SK-MEL-5 (cell line): ENCODE data around the gene UQCR11. TPM values are rescaled to one million over a fixed set of nuclear protein-coding genes. Genes with fewer than 3 reads are reported as not detected.

Experiments
- DNase-seq: peaks from one replicate; pipeline ENCODE4 v3.0.0-alpha.2; 2016; ENCODE audit warnings: low read depth, low spot score
- in situ Hi-C: cut with HindIII; loops from 2 replicates; pipeline ENCODE4 v1.10.0; 2016; ENCODE audit warnings: low sequenced_read_pairs, high pct_unique_total_duplicates, low pct_unique_long_range_greater_than_20kb
- polyA plus RNA-seq, 2 experiments: library from polyadenylated mRNA; depleted of rRNA; stranded (reverse); fragments of >200 nt; gene quantifications; 2 replicates each; pipeline ENCODE4 v1.2.3, GENCODE V29; 2015
- total RNA-seq: library from RNA; depleted of rRNA; stranded (reverse); fragments of >200 nt; shearing (Covaris generic); gene quantifications from 2 replicates; pipeline ENCODE4 v1.2.3, GENCODE V29; 2014; rRNA removed

UQCR11 gene
- 150 and 162 TPM in 2 replicates for total RNA-seq
- 114 and 197 TPM in 2 replicates for polyA plus RNA-seq (2015; cell fraction: cytosol; rRNA removed)
- 25.7 and 30.1 TPM in 2 replicates for polyA plus RNA-seq (2015; cell fraction: nucleus; rRNA removed)

GRCh38 chr19:1605236-1606137 lies at the start of gene UQCR11:
UQCR11 (minus strand) TSS chr19:1605462; CDS start chr19:1605409, 53 bp downstream.
- in situ Hi-C loops: no loop called here
- peak; percentile 91 for DNase-seq

DNA sequence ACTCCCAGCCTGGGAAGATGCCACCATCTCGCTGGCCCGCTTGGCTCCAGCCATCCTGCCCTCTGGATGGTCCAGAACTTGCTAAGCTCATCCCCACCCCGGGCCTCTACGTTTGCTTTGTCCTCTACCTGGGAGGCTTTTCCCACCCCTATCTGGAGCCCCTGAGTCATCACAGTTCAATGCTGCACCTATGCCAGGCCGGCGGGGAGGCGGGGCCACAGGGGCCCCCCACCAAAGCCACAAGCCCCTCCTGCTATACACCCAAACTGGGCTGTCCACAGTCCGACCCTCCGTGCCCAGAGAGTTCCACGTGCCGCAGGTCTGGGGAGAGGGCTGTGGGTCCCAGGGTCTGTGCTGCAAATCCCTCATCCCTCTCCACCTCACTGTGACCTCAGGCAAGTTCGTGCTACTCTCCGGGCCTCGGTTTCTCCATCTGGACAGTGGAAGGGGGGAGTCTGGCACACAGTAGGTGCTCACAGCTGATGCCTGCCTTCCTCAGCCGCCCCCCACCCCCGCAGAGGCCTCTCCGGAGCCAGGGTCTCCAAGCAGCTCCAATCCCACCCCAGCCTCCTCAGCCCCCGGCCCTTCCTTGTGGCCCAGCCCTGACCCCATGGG lies 49.0 kb upstream of the UQCR11 start:
- no peak for DNase-seq
- in situ Hi-C loops: no loop called here

DNA sequence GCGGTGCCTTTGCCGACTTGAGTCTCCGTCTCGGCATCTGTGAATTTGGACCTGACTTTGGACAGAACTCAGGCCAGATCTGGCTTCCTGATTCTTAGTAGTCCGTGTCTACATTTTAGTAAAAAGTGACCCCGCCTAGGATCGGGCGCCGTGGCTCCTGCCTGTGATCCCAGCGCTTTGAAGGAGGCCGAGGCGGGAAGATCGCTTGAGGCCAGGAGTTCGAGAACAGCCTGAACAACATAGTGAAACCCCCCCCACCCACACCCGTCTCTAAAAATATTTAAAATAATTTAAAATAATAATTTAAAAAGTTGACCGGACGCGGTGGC lies 48.0 kb upstream of the UQCR11 start:
- in situ Hi-C loops: no loop called here
- DNase-seq: no peak

DNA sequence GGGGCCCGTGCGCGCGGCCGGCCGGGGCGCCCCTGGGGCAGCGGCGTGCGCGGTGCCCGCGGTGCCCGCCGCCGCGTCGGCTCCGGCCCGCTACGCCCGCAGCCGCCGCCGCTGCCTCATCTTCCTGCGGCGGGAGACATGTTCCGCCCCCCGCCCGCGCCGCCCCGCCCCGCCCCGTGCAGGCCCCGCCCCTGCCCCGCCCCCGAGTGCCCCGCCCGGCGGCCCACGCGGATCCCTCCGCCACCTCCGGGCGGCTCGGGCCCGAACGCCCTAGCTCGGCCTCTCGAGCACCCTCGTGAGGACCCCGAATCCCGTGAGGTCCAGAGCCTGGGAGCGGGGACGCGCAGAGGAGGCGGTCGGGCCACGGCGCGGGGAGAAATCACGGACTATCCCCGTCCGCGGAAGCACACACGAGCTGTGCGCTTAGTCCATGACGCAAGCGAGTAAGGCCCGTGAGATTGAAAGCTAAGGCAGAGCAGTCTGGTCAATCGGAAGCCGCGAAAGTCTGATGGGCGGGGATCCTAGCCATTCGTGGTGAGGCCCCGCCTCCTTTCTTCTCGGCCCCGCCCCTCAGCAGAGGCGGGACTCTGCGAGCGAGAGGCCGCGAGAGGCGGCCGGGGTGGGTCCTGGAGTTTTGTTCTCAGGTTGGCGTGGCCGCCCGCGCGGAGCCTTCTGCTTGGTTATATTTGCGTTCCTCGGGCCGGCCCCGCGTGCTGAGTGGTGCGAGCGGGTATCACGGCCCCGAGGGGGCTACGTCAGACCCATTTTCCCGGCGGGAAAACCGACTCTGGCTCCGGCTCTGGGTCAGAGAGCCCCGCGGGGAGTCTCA lies 47.4 kb upstream of the UQCR11 start, which contains the start of gene TCF3:
TSS of gene TCF3 (minus strand) at position 145 of the 829 bp plus-strand sequence. CDS start 2,367 bp downstream, outside the sequence.
- in situ Hi-C loops: no loop called here
- DNase-seq: peak; percentile 96

DNA sequence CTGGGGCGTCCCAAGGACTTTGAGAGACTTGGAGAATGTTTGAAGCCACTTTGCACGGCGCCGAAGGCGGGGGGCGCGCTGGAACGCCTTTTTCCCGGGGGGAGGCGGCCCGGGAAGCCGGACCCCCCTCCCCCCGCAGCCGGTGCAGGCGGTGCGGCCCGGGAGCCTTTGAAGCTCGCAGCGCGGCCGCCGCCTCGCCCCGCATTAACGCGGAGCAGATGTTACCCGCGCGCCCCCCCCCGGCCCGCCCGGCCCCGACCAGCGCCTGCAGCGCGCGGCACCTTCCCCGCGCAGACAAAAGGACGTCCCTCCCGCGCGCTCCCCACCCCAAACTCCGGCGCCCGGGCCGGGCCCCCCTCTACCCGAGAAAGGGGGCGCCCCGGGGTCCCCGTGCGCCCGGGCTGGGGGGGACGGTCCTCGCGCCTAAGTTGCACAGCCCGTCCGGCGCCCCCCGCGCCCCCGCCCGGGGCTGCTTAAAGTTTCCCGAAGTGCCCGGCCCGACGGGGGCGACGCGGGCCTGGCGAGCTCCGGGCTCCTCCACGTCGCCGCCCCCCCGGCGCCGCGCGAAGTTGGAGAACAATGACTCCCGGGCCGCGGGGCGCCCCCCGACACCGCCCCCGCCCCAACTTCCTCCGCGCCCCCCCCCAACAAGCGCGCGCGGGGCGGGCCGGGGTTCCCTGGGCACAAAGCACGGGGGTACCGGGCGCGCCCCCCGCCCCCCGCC lies 46.5 kb upstream of the UQCR11 start:
- no peak for DNase-seq
- in situ Hi-C loops: no loop called here

DNA sequence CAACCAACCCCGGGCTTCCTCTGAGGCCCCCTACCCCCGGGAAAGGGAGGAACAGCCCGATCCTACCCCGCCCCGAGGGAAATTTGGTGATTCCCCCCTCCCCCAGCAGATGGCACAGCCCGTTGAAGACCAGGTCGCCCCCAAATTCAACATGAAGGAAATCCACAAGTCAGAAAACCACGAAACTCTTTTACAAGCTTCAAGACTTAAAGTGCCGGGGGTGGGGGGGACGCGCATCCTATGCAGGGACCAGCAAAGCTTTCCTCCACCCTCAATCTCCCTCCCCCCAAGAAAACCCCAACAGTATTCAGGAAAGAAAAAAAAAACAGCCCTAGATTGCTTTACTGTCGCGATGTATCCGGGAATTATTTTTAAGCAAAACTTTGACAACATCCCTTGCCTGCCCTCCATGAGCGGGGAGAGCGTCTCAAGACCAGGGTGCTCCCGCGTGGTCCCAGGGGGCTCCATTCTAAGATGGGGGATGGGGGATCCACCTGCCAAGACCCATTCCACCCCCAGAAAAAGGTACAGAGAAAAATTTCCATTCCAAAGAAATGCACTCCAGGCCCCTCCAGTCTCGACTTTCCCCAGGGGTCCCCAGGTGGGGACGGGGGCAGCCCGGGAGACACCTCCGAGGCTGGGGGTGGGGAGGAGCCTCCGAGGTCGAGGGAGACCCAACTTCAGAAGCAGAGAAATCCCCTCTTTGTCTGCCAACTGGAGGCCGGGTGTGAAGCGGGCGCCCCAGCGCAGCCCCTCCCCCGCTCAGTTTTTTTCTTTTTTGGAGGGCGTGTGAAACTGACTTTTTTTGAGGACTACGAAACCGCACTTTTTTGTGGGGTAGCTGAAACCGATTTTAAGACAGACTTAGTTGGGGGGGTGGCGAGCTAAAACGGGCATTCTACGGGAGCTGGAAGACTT lies 45.6 kb upstream of the UQCR11 start:
- in situ Hi-C loops: no loop called here

DNA sequence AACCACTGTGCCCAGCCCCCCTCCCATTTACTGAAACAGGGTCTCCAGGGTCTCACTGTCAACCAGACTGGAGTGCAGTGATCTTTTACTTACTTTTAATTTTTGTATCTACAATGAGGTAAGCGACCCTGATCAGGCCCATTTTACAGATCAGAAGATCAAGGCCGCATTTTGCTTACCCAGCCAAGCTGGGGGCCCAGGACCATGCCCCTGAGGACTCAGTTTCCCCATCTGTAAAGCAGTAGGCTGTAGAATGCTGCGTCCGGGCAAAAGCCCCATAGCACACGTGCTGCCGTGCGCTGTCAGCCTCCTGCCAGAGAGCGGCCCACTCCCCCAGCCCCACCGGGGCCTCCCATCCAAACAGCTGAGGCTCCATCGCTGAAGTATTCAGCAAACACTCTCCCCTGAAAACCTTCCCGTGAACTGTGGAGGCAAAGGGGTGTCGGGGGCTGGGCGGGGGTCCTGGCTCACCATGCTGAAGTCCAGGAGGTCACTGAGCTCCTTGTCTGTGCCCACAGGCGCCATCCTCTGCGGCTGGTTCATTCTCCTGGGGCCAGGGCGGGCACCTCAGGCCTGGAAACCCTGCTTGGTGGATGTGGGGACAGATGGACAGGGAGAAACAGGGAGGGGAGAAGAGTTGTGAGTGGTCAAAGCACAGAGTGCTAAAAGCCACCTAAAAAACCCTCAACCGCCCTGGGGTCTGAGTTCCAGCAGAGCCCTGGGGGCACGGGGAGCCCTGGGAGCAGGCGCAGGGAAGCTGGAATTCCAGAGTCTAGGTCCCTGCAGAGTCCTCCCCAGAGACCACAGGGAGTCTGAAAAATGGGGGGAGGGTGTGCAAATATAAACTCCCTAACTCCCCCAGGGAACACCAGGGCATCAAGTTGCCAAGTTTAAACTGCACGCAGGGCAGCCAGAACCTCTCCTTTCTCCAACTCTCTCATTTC lies 44.7 kb upstream of the UQCR11 start:
- in situ Hi-C loops: no loop called here
- no peak for DNase-seq

More for the DNA sequence above, 45.6 kb upstream of the UQCR11 start:
- DNase-seq: no peak

- no peak for DNase-seq
- in situ Hi-C loops: no loop called here
Measured at GRCh38 chr19:1648920-1649541, 43.8 kb upstream of the UQCR11 start.

- DNase-seq: no peak
- in situ Hi-C loops: no loop called here
Measured at GRCh38 chr19:1648459-1648849, 43.2 kb upstream of the UQCR11 start.

- DNase-seq: no peak
- in situ Hi-C loops: no loop called here
Measured at GRCh38 chr19:1647501-1648458, 42.5 kb upstream of the UQCR11 start.

DNA sequence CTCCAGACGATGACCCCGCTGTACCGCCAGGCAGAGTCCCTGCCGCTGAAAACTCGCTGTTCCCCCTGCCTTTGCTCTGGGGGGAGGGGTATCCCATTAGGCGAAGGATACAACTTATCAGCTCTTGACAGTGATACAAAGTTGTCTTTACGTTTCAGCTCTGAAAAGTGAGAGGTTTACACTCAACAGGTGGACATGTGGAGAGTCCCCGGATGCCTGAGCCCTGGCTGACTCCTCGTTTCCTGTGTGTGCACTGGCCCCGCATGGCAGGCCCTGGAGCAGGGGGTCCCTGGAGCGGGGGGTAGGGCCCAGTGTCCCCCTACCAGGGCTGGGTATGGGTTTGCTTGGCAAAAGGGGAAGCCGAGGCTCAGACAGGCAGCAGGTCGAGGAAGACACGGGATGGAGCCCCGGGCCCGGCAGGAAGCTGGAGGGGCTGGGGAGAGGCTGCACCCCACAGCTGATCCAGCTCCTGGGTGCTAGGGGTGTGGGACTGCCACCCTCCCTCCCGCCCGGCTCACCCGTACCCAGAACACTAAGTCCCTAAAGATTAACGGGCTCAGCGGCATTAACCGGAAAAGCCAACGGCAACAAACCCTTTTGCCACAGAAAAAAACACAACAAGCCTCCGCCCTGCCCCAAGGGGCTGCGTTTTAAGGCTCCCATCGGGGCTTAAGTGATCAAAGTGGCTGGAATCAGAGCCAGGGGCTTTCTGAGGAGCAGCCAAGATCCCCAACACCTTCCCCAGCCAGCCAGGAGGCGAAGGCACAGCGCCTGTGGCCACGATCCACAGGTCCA lies 41.6 kb upstream of the UQCR11 start:
- in situ Hi-C loops: no loop called here
- no peak for DNase-seq

DNA sequence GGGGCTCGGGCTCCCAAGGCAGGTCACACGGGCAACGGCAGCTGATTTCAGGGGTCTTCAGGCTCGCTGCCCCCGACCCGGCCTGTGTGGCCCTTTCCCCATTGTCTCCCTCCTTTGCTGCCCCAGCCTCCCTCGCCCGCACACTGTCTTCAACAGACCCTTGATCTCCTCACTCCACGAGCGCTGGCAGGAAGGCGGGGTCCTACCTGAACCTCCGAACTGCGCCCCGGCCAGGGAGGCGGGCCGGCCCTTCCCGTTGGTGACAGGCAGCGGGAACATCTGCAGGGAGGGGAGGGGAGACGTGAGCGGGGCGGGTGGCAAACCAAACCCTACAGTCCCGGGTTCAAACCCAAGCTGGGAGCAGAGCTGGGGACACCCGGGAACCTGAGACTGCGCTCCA lies 40.9 kb upstream of the UQCR11 start:
- DNase-seq: no peak
- in situ Hi-C loops: no loop called here

- in situ Hi-C loops: no loop called here
- no peak for DNase-seq
Measured at GRCh38 chr19:1645299-1645698, 40.0 kb upstream of the UQCR11 start.
